K562 (cell line): ENCODE data around the gene TBL2. TPM values are rescaled to one million over a fixed set of nuclear protein-coding genes. Genes with fewer than 3 reads are reported as not detected.
"Not testable (repeated sequence)": the region's sequence is repeated elsewhere in the genome, so short reads cannot be mapped to it uniquely, and the experiment has no call there.

Source experiments
- ATAC-seq: fragments of 200-7000 bp; cut with Tn5 transposase; 3 replicates; pipeline ENCODE4 v1.9.1; 2020; ENCODE audit warnings: moderate library complexity
- BruUV-seq: library from RNA; stranded (reverse); fragments of 400-500 nt; replicated peaks from 2 replicates; lab custom pipeline; 2021; lab: Mats Ljungman, UMichigan
- CTCF ChIA-PET: fragments of 300-600 bp; formaldehyde crosslinking; extraction: SDS; loops from one replicate; lab custom pipeline; 2021; ENCODE audit warnings: low intra/inter-chr PET ratio; lab: Yijun Ruan, JAX
- POLR2A ChIA-PET: fragments of 300-600, 350-650 bp; sonication (Branson Sonifier 250); formaldehyde crosslinking; extraction: SDS; loops from one replicate; lab custom pipeline; 2021; ENCODE audit warnings: antibody characterized with exemption, inconsistent platforms; lab: Yijun Ruan, JAX
- DNase-seq, 4 experiments: peaks; one replicate each; pipeline versions ENCODE4 v3.0.0 to v3.0.0-alpha.2; 2011 to 2018; ENCODE audit warnings: low spot score in 3 of 4, mixed read lengths in 3 of 4; ENCODE audit errors: extremely low read depth in 1 of 4
- FAIRE-seq: peaks from 2 replicates; lab custom pipeline; 2011; peaks lifted over from hg19 to GRCh38; lab: Jason Lieb, UNC
- H2AFZ ChIP-seq: 2 replicates; pipeline ENCODE4 v1.6.0; 2011; ENCODE audit warnings: low read depth, low read length, control low read depth, inconsistent platforms
- H3K27ac ChIP-seq: fragments of 200-600 bp; 3 replicates; pipeline ENCODE4 v1.8.0; 2011; ENCODE audit warnings: low read depth, mild to moderate bottlenecking, control low read depth, inconsistent platforms, low read length, moderate library complexity, mixed read lengths; ENCODE audit errors: extremely low read depth
- H3K27me3 ChIP-seq, 2 experiments: fragments of 300-600 bp in 1 of 2; 2 replicates in 1 of 2; 3 replicates in 1 of 2; pipeline versions ENCODE4 v1.6.0 to v1.8.0; 2011; ENCODE audit warnings: inconsistent platforms in 2 of 2, low read length in 2 of 2, mild to moderate bottlenecking in 1 of 2, mixed read lengths in 1 of 2, moderate library complexity in 1 of 2; ENCODE audit not compliant: control insufficient read depth in 2 of 2, insufficient read depth in 2 of 2
- H3K36me3 ChIP-seq: fragments of 300-600 bp; 3 replicates; pipeline ENCODE4 v1.8.0; 2011; ENCODE audit warnings: mild to moderate bottlenecking, low read length, inconsistent platforms; ENCODE audit not compliant: control insufficient read depth, insufficient read depth
- H3K4me1 ChIP-seq, 2 experiments: fragments of 200-600 bp in 1 of 2; replicated peaks in 1 of 2; 2 replicates in 1 of 2; 3 replicates in 1 of 2; pipeline versions ENCODE4 v1.5.1 to v1.8.0; 2011; ENCODE audit warnings: inconsistent platforms in 2 of 2, low read length in 2 of 2, mild to moderate bottlenecking in 1 of 2, mixed read lengths in 1 of 2, moderate library complexity in 1 of 2; ENCODE audit not compliant: control insufficient read depth in 2 of 2, insufficient read depth in 2 of 2
- H3K4me2 ChIP-seq: 2 replicates; pipeline ENCODE4 v1.6.1; 2011; ENCODE audit warnings: low read length, control low read depth, inconsistent platforms, mixed read lengths; ENCODE audit not compliant: insufficient read depth
- H3K4me3 ChIP-seq: fragments of 200-600 bp; sonication (generic), shearing (Covaris generic); 2 replicates; pipeline ENCODE4 v1.5.1; 2016; ENCODE audit warnings: control low read depth, inconsistent platforms
- H3K79me2 ChIP-seq: fragments of 200-600 bp; 3 replicates; pipeline ENCODE4 v1.8.0; 2011; ENCODE audit warnings: low read length, inconsistent platforms; ENCODE audit not compliant: control insufficient read depth, insufficient read depth
- H3K9ac ChIP-seq, 2 experiments: 2 replicates each; pipeline versions ENCODE4 v1.6.0 to v1.6.1; 2011; ENCODE audit warnings: low read depth in 2 of 2, low read length in 2 of 2, control low read depth in 1 of 2, inconsistent platforms in 1 of 2, mild to moderate bottlenecking in 1 of 2, mixed read lengths in 1 of 2; ENCODE audit not compliant: insufficient read depth in 1 of 2
- H3K9me1 ChIP-seq: one replicate; pipeline ENCODE4 v1.6.0; 2011; ENCODE audit warnings: inconsistent platforms, mild to moderate bottlenecking, low read length, moderate library complexity; ENCODE audit not compliant: control insufficient read depth, insufficient read depth
- H3K9me3 ChIP-seq: replicated peaks from 2 replicates; pipeline ENCODE4 v1.5.1; 2011; ENCODE audit warnings: low read depth, low read length, inconsistent platforms; ENCODE audit not compliant: control insufficient read depth, insufficient read depth
- H4K20me1 ChIP-seq: replicated peaks from 2 replicates; pipeline ENCODE4 v1.6.1; 2011; ENCODE audit warnings: low read length, inconsistent platforms, mixed read lengths; ENCODE audit not compliant: control insufficient read depth, insufficient read depth
- BCOR ChIP-seq: fragments of 450-650 bp; IDR thresholded peaks from 2 replicates; pipeline ENCODE4 v1.6.1; 2016
- CEBPB ChIP-seq: fragments of 450-650 bp; IDR thresholded peaks from 2 replicates; pipeline ENCODE4 v1.6.1; 2016; ENCODE audit warnings: missing genetic modification characterization, missing compliant biosample characterization
- CEBPG ChIP-seq, 3 experiments: fragments of 200-800 bp in 1 of 3; sonication (Bioruptor generic) in 1 of 3; sonication (generic) in 1 of 3; formaldehyde crosslinking in 1 of 3; IDR thresholded peaks in 2 of 3; conservative IDR thresholded peaks in 1 of 3; 2 replicates each; pipeline versions ENCODE4 v1.6.1 to v1.8.0; 2016 to 2022; ENCODE audit warnings: missing compliant biosample characterization in 2 of 3, missing genetic modification characterization in 2 of 3, mild to moderate bottlenecking in 1 of 3, missing genetic modification reagents in 1 of 3
- DPF2 ChIP-seq: fragments of 450-650 bp; IDR thresholded peaks from 2 replicates; pipeline ENCODE4 v1.6.1; 2016
- KDM1A ChIP-seq, 2 experiments: fragments of 450-650 bp; IDR thresholded peaks; 2 replicates each; pipeline ENCODE4 v1.6.1; 2016; ENCODE audit warnings: mild to moderate bottlenecking in 2 of 2
- RBM25 ChIP-seq: fragments of 200-400 bp; formaldehyde crosslinking; IDR thresholded peaks from 2 replicates; pipeline ENCODE4 v1.6.1; 2018; ENCODE audit warnings: low read length, low read depth, moderate library complexity; ENCODE audit not compliant: severe bottlenecking
- SMARCA5 ChIP-seq: fragments of 450-650 bp; IDR thresholded peaks from 2 replicates; pipeline ENCODE4 v1.6.1; 2016
- SMARCE1 ChIP-seq: fragments of 450-650 bp; IDR thresholded peaks from 2 replicates; pipeline ENCODE4 v1.7.1; 2016; ENCODE audit warnings: mild to moderate bottlenecking
- TRIM24 ChIP-seq, 2 experiments: fragments of 450-650 bp; IDR thresholded peaks; 2 replicates each; pipeline ENCODE4 v1.6.1; 2016
- ZNF121 ChIP-seq: sonication (generic); formaldehyde crosslinking; conservative IDR thresholded peaks from 2 replicates; pipeline ENCODE4 v1.8.0; 2022; ENCODE audit warnings: missing genetic modification reagents
- WGBS: fragments of 100-300 bp; shearing (Covaris generic); methylation state at CpG from one replicate; pipeline ENCODE4 v1.1.6; 2016; ENCODE audit warnings: low coverage, mixed read lengths; ENCODE audit not compliant: insufficient coverage; ENCODE audit errors: missing lambda C conversion rate; 5-methylcytosine and 5-hydroxymethylcytosine counted together
- in situ Hi-C: fragments of 300-500 bp; cut with MboI; formaldehyde crosslinking; loops from 4 replicates; pipeline ENCODE4 v1.15.0; 2018; ENCODE audit warnings: inconsistent platforms, mixed read lengths
- intact Hi-C: fragments of 100-400 bp; cut with micrococcal nuclease; formaldehyde crosslinking; loops from 2 replicates; pipeline ENCODE4 v1.14.2; 2022
- polyA plus RNA-seq, 8 experiments: library from polyadenylated mRNA; depleted of rRNA in 4 of 8; stranded (reverse) in 5 of 8; unstranded in 3 of 8; fragments of >200 nt; fragmentation: Nextera tagmentation in 2 of 8; fragmentation: Illumina TruSeq in 1 of 8; extraction: Ambion mirVana in 2 of 8; extraction: Trizol in 1 of 8; gene quantifications; 2 replicates each; pipeline versions ENCODE4 v1.2.1 to v1.2.3, GENCODE V29; 2011 to 2014; ENCODE audit warnings: inconsistent platforms in 1 of 8, missing spikeins in 1 of 8
- total RNA-seq, 7 experiments: library from RNA; depleted of rRNA in 6 of 7; stranded (reverse); fragments of >200 nt in 6 of 7; fragmentation: Illumina TruSeq in 2 of 7; extraction: Trizol in 2 of 7; gene quantifications; 2 replicates each; pipeline versions ENCODE4 v1.2.1 to v1.2.3, GENCODE V29; 2011 to 2021; ENCODE audit warnings: low replicate concordance in 1 of 7

TBL2 gene
- total and polyA plus RNA-seq, 9 of the 15 experiments (the other 6 are each of a cell fraction or from before 2014, with no cell fraction given): 2.5 to 123 (median 49.2) TPM

DNA sequence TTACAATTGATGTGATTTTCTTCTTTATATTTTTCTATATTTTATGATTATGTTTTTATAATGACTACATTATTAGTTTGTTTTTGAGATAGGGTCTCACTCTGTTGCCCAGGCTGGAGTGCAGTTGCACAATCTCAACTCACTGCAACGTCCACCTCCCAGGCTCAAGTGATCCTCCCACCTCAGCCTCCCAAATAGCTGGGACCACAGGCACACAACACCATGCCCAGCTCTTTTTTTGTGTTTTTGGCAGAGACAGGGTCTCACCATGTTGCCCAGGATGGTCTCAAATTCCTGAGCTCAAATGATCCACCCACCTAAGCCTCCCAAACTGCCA lies 52.3 kb downstream of the TBL2 start:
- FAIRE-seq, H3K9me3 ChIP-seq, CTCF ChIA-PET, H3K4me3 ChIP-seq, ATAC-seq: not testable (repeated sequence)
- WGBS: 20% methylated on average over 1 of the region's 1 CpG
- peaks cover 29 to 34% of the 10 kb centered on the region in 2 experiments for H3K4me1 ChIP-seq
- TF ChIP-seq CEBPG (CRISPR knock-in tag; IDR thresholded peaks at IDR 0.05) (peak; percentile 55), CEBPG (tag; conservative IDR thresholded peaks at IDR 0.05 in 1 of 2, IDR thresholded peaks at IDR 0.05 in 1 of 2) (peak; percentile 41 to 54; a peak in 2 of 4 replicates), KDM1A (IDR thresholded peaks at IDR 0.05) (peak; percentile 13 to 35; a peak in 2 of 4 replicates), BCOR (peak; percentile 71), RBM25 (peak; percentile 5), SMARCE1 (0 out of 2 replicates have a peak, but pooled peaks have one; percentile 19), TRIM24 (IDR thresholded peaks at IDR 0.05) (peak; percentile 18 to 38; a peak in 2 of 4 replicates), CEBPB (peak; percentile 91), SMARCA5 (peak; percentile 79), ZNF121 (CRISPR knock-in tag) (peak; percentile 65), DPF2 (peak; percentile 12; the same call in 1 of the 2 replicates)
- TF ChIP-seq, all 486 proteins: peak for 10; not testable (repeated sequence) for 476
- DNase-seq, H3K9me1 ChIP-seq, H3K79me2 ChIP-seq, intact Hi-C loops, H3K4me2 ChIP-seq, H2AFZ ChIP-seq, in situ Hi-C loops, H3K27me3 ChIP-seq, H3K36me3 ChIP-seq, H3K9ac ChIP-seq, BruUV-seq, H4K20me1 ChIP-seq: not testable (repeated sequence)
- H3K27ac ChIP-seq: peak overlapping the region; percentile 2; the same call in 1 of the 3 replicates
- POLR2A ChIA-PET: interaction anchor here (0.5 to 2.3 kb wide), 2 partner anchors 7 to 40 kb away, joined by 4 to 8 read pairs; no protein-coding TSS in a partner anchor
